GM23338 (cell line): ENCODE data around the gene RFX8. TPM values are rescaled to one million over a fixed set of nuclear protein-coding genes. Genes with fewer than 3 reads are reported as not detected.

Experiments
- ATAC-seq: fragments of 200-7000 bp; cut with Tn5 transposase; 3 replicates; pipeline ENCODE4 v1.9.1; 2020
- DNase-seq: peaks from one replicate; pipeline ENCODE4 v3.0.0-alpha.2; 2015; ENCODE audit warnings: low spot score
- H2AFZ ChIP-seq: fragments of 200-600 bp; sonication (generic); 2 replicates; pipeline ENCODE4 v1.8.0; 2016; ENCODE audit warnings: antibody characterized with exemption, mild to moderate bottlenecking, moderate library complexity
- H3F3A ChIP-seq: fragments of 200-600 bp; sonication (generic); replicated peaks from 2 replicates; pipeline ENCODE4 v1.8.0; 2017; ENCODE audit warnings: antibody characterized with exemption, mixed run types, low read depth
- H3K27ac ChIP-seq: fragments of 200-600 bp; sonication (generic); 2 replicates; pipeline ENCODE4 v1.6.1; 2016; ENCODE audit warnings: low read depth
- H3K27me3 ChIP-seq: fragments of 200-600 bp; sonication (generic); 2 replicates; pipeline ENCODE4 v1.8.0; 2016; ENCODE audit warnings: mild to moderate bottlenecking, mixed run types, moderate library complexity; ENCODE audit not compliant: insufficient read depth
- H3K36me3 ChIP-seq: fragments of 200-600 bp; sonication (generic); 2 replicates; pipeline ENCODE4 v1.8.0; 2016; ENCODE audit warnings: mild to moderate bottlenecking; ENCODE audit not compliant: insufficient read depth
- H3K4me1 ChIP-seq: fragments of 200-600 bp; sonication (generic); 2 replicates; pipeline ENCODE4 v1.8.0; 2016; ENCODE audit warnings: mild to moderate bottlenecking, moderate library complexity; ENCODE audit not compliant: insufficient read depth
- H3K4me2 ChIP-seq: fragments of 200-600 bp; sonication (generic); 2 replicates; pipeline ENCODE4 v1.7.1; 2017; ENCODE audit warnings: mixed run types
- H3K4me3 ChIP-seq: fragments of 200-600 bp; sonication (generic); 2 replicates; pipeline ENCODE4 v1.6.1; 2016; ENCODE audit warnings: mixed run types
- H3K79me2 ChIP-seq: fragments of 200-600 bp; sonication (generic); replicated peaks from 2 replicates; pipeline ENCODE4 v1.8.0; 2017; ENCODE audit warnings: mild to moderate bottlenecking; ENCODE audit not compliant: insufficient read depth
- H3K9me2 ChIP-seq: fragments of 200-600 bp; sonication (generic); 2 replicates; pipeline ENCODE4 v1.8.0; 2017; ENCODE audit not compliant: insufficient read depth
- H4K20me1 ChIP-seq: fragments of 200-600 bp; sonication (generic); replicated peaks from 2 replicates; pipeline ENCODE4 v1.8.0; 2017; ENCODE audit warnings: mild to moderate bottlenecking; ENCODE audit not compliant: insufficient read depth
- H3K27ac Mint-ChIP-seq: 2 replicates; pipeline ENCODE4 v1.8.0; 2020; ENCODE audit warnings: inconsistent platforms, mild to moderate bottlenecking, moderate library complexity, mixed read lengths
- H3K27me3 Mint-ChIP-seq: 3 replicates; pipeline ENCODE4 v1.8.0; 2022; ENCODE audit warnings: low read depth, mild to moderate bottlenecking, moderate library complexity, mixed read lengths, inconsistent platforms; ENCODE audit not compliant: insufficient read depth, poor library complexity
- H3K36me3 Mint-ChIP-seq: 3 replicates; pipeline ENCODE4 v1.8.0; 2021; ENCODE audit warnings: low read depth, mild to moderate bottlenecking, inconsistent platforms, moderate library complexity, mixed read lengths
- H3K4me1 Mint-ChIP-seq: 3 replicates; pipeline ENCODE4 v1.8.0; 2020; ENCODE audit warnings: mild to moderate bottlenecking, inconsistent platforms, mixed read lengths
- H3K4me3 Mint-ChIP-seq: 3 replicates; pipeline ENCODE4 v1.8.0; 2021; ENCODE audit warnings: moderate library complexity, mild to moderate bottlenecking, inconsistent platforms, mixed read lengths
- H3K9me3 Mint-ChIP-seq: 3 replicates; pipeline ENCODE4 v1.8.0; 2020; ENCODE audit warnings: moderate library complexity, mild to moderate bottlenecking, inconsistent platforms, mixed read lengths
- CREB1 ChIP-seq: fragments of 250-450 bp; sonication (Bioruptor Pico); IDR thresholded peaks from 2 replicates; pipeline ENCODE4 v1.5.0; 2020; ENCODE audit warnings: low read depth, mild to moderate bottlenecking, moderate library complexity
- EZH2 ChIP-seq: fragments of 200-600 bp; sonication (generic); IDR thresholded peaks from one replicate; pipeline ENCODE4 v1.8.0; 2017; ENCODE audit warnings: antibody characterized with exemption, mild to moderate bottlenecking, low read depth; ENCODE audit not compliant: unreplicated experiment
- EZH2phosphoT487 ChIP-seq: fragments of 200-600 bp; sonication (generic); IDR thresholded peaks from one replicate; pipeline ENCODE4 v1.8.1; 2018; ENCODE audit warnings: antibody characterized with exemption; ENCODE audit not compliant: unreplicated experiment
- JUNB ChIP-seq: IDR thresholded peaks from one replicate; pipeline ENCODE4 v1.6.1; 2016; ENCODE audit warnings: antibody characterized with exemption; ENCODE audit not compliant: unreplicated experiment
- NANOG ChIP-seq: IDR thresholded peaks from 2 replicates; pipeline ENCODE4 v1.6.1; 2016; ENCODE audit warnings: antibody characterized with exemption, borderline replicate concordance
- POLR2AphosphoS5 ChIP-seq: IDR thresholded peaks from 2 replicates; pipeline ENCODE4 v1.6.1; 2016; ENCODE audit warnings: antibody characterized with exemption, low read depth
- STAT1 ChIP-seq: IDR thresholded peaks from one replicate; pipeline ENCODE4 v1.6.1; 2016; ENCODE audit warnings: antibody characterized with exemption; ENCODE audit not compliant: unreplicated experiment
- ZNF114 ChIP-seq: fragments of 250-450 bp; sonication (Bioruptor Pico); IDR thresholded peaks from 2 replicates; pipeline ENCODE4 v1.5.0; 2020; ENCODE audit warnings: mild to moderate bottlenecking, moderate library complexity
- ZNF331 ChIP-seq: fragments of 250-450 bp; sonication (Bioruptor Pico); IDR thresholded peaks from 2 replicates; pipeline ENCODE4 v1.5.0; 2020; ENCODE audit warnings: low read depth, mild to moderate bottlenecking, moderate library complexity
- polyA plus RNA-seq: library from polyadenylated mRNA; unstranded; fragments of >200 nt; fragmentation: Nextera tagmentation; extraction: Ambion mirVana; gene quantifications from 2 replicates; pipeline ENCODE4 v1.2.1, GENCODE V29; 2016
- total RNA-seq: library from RNA; depleted of rRNA; stranded (reverse); fragments of >200 nt; shearing (Covaris generic); gene quantifications from 2 replicates; pipeline ENCODE4 v1.2.3, GENCODE V29; 2014
- TF ChIP-seq, protein P1 (sequence below), 2 experiments: fragments of 200-600 bp in 1 of 2; sonication (generic) in 1 of 2; conservative IDR thresholded peaks; 2 replicates each; pipeline versions ENCODE4 v1.5.1 to v1.6.1; 2016 to 2017; ENCODE audit warnings: antibody characterized with exemption in 2 of 2, low read depth in 2 of 2, mild to moderate bottlenecking in 2 of 2, moderate library complexity in 1 of 2
- TF ChIP-seq, protein P2 (sequence below): fragments of 250-450 bp; sonication (Bioruptor Pico); IDR thresholded peaks from 2 replicates; pipeline ENCODE4 v1.5.0; 2020; ENCODE audit warnings: mild to moderate bottlenecking, moderate library complexity
- TF ChIP-seq, protein P3 (sequence below): IDR thresholded peaks from 2 replicates; pipeline ENCODE4 v1.6.1; 2016; ENCODE audit warnings: antibody characterized with exemption
- TF ChIP-seq, protein P4 (sequence below): IDR thresholded peaks from one replicate; pipeline ENCODE4 v1.6.1; 2018; ENCODE audit warnings: antibody characterized with exemption; ENCODE audit not compliant: unreplicated experiment

The RFX8 gene
- total and polyA plus RNA-seq, 2 experiments from 2014 or later = 0.65 to 1.5 TPM

DNA sequence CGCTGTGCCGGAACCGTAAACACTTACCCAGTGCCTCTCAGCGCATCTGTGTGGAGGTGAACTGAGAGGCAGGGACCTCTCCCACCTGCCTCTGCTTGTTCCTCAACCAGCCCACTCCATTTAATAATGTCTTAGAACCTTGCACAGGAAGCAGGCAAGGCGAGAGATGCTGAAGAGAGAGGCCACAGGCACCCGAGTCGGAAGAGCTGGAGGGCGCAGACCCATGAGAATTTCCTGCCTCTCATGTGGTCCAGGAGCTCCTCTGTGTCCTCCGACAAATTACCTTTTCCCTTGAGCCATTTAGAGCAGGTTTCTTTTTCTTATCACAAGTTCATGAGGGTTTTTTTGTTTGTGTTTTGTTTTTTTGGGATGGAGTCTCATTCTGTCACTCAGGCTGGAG lies 4.9 kb upstream of the RFX8 start:
- no peaks in the 10 kb centered on the region for H4K20me1 ChIP-seq
- Mint-ChIP-seq H3K9me3 (no peaks in the 10 kb centered on the region; the same call in 2 of the 3 replicates), H3K4me1 (peaks cover 26% of the 10 kb centered on the region), H3K4me3 (no peak overlapping the region), H3K27me3 (peaks cover 7% of the 10 kb centered on the region), H3K36me3 (no peaks in the 10 kb centered on the region), H3K27ac (no peak overlapping the region)
- H2AFZ ChIP-seq = peak overlapping the region; percentile 1; the same call in 1 of the 2 replicates
- peaks cover 26% of the 10 kb centered on the region for H3K4me1 ChIP-seq
- H3K4me3 ChIP-seq = no peak overlapping the region
- no peaks in the 10 kb centered on the region for H3K9me2 ChIP-seq
- peak overlapping the region; percentile 68; the same call in 1 of the 2 replicates for H3K27ac ChIP-seq
- peak; percentile 32 for DNase-seq
- H3K27me3 ChIP-seq = 0 out of 2 replicates have a peak, but pooled peaks cover 2% of the 10 kb centered on the region
- no peaks in the 10 kb centered on the region for H3K79me2 ChIP-seq
- H3K4me2 ChIP-seq = peak overlapping the region; percentile 4
- peak; percentile 25 for ATAC-seq
- TF ChIP-seq JUNB (no peak), EZH2phosphoT487 (no peak), NANOG (no peak), ZNF114 (CRISPR knock-in tag) (no peak), EZH2 (no peak), ZNF331 (CRISPR knock-in tag) (no peak), POLR2AphosphoS5 (no peak), STAT1 (no peak), CREB1 (CRISPR knock-in tag) (no peak)
- TF ChIP-seq, protein P1, sequence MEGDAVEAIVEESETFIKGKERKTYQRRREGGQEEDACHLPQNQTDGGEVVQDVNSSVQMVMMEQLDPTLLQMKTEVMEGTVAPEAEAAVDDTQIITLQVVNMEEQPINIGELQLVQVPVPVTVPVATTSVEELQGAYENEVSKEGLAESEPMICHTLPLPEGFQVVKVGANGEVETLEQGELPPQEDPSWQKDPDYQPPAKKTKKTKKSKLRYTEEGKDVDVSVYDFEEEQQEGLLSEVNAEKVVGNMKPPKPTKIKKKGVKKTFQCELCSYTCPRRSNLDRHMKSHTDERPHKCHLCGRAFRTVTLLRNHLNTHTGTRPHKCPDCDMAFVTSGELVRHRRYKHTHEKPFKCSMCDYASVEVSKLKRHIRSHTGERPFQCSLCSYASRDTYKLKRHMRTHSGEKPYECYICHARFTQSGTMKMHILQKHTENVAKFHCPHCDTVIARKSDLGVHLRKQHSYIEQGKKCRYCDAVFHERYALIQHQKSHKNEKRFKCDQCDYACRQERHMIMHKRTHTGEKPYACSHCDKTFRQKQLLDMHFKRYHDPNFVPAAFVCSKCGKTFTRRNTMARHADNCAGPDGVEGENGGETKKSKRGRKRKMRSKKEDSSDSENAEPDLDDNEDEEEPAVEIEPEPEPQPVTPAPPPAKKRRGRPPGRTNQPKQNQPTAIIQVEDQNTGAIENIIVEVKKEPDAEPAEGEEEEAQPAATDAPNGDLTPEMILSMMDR (conservative IDR thresholded peaks at IDR 0.05; ENCODE audit: low read depth in 2 of 2) = no peak
- TF ChIP-seq, protein P2, sequence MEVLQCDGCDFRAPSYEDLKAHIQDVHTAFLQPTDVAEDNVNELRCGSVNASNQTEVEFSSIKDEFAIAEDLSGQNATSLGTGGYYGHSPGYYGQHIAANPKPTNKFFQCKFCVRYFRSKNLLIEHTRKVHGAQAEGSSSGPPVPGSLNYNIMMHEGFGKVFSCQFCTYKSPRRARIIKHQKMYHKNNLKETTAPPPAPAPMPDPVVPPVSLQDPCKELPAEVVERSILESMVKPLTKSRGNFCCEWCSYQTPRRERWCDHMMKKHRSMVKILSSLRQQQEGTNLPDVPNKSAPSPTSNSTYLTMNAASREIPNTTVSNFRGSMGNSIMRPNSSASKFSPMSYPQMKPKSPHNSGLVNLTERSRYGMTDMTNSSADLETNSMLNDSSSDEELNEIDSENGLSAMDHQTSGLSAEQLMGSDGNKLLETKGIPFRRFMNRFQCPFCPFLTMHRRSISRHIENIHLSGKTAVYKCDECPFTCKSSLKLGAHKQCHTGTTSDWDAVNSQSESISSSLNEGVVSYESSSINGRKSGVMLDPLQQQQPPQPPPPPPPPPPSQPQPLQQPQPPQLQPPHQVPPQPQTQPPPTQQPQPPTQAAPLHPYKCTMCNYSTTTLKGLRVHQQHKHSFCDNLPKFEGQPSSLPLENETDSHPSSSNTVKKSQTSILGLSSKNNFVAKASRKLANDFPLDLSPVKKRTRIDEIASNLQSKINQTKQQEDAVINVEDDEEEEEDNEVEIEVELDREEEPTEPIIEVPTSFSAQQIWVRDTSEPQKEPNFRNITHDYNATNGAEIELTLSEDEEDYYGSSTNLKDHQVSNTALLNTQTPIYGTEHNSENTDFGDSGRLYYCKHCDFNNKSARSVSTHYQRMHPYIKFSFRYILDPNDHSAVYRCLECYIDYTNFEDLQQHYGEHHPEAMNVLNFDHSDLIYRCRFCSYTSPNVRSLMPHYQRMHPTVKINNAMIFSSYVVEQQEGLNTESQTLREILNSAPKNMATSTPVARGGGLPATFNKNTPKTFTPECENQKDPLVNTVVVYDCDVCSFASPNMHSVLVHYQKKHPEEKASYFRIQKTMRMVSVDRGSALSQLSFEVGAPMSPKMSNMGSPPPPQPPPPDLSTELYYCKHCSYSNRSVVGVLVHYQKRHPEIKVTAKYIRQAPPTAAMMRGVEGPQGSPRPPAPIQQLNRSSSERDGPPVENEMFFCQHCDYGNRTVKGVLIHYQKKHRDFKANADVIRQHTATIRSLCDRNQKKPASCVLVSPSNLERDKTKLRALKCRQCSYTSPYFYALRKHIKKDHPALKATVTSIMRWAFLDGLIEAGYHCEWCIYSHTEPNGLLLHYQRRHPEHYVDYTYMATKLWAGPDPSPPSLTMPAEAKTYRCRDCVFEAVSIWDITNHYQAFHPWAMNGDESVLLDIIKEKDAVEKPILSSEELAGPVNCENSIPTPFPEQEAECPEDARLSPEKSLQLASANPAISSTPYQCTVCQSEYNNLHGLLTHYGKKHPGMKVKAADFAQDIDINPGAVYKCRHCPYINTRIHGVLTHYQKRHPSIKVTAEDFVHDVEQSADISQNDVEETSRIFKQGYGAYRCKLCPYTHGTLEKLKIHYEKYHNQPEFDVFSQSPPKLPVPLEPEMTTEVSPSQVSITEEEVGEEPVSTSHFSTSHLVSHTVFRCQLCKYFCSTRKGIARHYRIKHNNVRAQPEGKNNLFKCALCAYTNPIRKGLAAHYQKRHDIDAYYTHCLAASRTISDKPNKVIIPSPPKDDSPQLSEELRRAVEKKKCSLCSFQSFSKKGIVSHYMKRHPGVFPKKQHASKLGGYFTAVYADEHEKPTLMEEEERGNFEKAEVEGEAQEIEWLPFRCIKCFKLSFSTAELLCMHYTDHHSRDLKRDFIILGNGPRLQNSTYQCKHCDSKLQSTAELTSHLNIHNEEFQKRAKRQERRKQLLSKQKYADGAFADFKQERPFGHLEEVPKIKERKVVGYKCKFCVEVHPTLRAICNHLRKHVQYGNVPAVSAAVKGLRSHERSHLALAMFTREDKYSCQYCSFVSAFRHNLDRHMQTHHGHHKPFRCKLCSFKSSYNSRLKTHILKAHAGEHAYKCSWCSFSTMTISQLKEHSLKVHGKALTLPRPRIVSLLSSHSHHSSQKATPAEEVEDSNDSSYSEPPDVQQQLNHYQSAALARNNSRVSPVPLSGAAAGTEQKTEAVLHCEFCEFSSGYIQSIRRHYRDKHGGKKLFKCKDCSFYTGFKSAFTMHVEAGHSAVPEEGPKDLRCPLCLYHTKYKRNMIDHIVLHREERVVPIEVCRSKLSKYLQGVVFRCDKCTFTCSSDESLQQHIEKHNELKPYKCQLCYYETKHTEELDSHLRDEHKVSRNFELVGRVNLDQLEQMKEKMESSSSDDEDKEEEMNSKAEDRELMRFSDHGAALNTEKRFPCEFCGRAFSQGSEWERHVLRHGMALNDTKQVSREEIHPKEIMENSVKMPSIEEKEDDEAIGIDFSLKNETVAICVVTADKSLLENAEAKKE = no peak
- TF ChIP-seq, protein P3, sequence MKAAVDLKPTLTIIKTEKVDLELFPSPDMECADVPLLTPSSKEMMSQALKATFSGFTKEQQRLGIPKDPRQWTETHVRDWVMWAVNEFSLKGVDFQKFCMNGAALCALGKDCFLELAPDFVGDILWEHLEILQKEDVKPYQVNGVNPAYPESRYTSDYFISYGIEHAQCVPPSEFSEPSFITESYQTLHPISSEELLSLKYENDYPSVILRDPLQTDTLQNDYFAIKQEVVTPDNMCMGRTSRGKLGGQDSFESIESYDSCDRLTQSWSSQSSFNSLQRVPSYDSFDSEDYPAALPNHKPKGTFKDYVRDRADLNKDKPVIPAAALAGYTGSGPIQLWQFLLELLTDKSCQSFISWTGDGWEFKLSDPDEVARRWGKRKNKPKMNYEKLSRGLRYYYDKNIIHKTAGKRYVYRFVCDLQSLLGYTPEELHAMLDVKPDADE = no peak
- TF ChIP-seq, protein P4, sequence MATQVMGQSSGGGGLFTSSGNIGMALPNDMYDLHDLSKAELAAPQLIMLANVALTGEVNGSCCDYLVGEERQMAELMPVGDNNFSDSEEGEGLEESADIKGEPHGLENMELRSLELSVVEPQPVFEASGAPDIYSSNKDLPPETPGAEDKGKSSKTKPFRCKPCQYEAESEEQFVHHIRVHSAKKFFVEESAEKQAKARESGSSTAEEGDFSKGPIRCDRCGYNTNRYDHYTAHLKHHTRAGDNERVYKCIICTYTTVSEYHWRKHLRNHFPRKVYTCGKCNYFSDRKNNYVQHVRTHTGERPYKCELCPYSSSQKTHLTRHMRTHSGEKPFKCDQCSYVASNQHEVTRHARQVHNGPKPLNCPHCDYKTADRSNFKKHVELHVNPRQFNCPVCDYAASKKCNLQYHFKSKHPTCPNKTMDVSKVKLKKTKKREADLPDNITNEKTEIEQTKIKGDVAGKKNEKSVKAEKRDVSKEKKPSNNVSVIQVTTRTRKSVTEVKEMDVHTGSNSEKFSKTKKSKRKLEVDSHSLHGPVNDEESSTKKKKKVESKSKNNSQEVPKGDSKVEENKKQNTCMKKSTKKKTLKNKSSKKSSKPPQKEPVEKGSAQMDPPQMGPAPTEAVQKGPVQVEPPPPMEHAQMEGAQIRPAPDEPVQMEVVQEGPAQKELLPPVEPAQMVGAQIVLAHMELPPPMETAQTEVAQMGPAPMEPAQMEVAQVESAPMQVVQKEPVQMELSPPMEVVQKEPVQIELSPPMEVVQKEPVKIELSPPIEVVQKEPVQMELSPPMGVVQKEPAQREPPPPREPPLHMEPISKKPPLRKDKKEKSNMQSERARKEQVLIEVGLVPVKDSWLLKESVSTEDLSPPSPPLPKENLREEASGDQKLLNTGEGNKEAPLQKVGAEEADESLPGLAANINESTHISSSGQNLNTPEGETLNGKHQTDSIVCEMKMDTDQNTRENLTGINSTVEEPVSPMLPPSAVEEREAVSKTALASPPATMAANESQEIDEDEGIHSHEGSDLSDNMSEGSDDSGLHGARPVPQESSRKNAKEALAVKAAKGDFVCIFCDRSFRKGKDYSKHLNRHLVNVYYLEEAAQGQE = no peak
- H3K36me3 ChIP-seq = no peaks in the 10 kb centered on the region
- H3F3A ChIP-seq = peaks cover 11% of the 10 kb centered on the region; the same call in 1 of the 2 replicates
